GM10266 (cell line): Measurements from ENCODE around the gene ITIH4.

Source experiments
- DNase-seq: peaks from one replicate; pipeline ENCODE4 v3.0.0; 2012; ENCODE audit errors: extremely low spot score
- TF ChIP-seq, protein P1 (sequence below): IDR thresholded peaks from 2 replicates; pipeline ENCODE4 v1.5.1; 2012; ENCODE audit warnings: mild to moderate bottlenecking, low read depth; ENCODE audit not compliant: control insufficient read depth, insufficient read depth; ENCODE audit errors: missing control alignments

ITIH4 gene

GRCh38 chr3:52784021-52784621 is 46.4 kb downstream of the ITIH4 start:
- TF ChIP-seq, protein P1, sequence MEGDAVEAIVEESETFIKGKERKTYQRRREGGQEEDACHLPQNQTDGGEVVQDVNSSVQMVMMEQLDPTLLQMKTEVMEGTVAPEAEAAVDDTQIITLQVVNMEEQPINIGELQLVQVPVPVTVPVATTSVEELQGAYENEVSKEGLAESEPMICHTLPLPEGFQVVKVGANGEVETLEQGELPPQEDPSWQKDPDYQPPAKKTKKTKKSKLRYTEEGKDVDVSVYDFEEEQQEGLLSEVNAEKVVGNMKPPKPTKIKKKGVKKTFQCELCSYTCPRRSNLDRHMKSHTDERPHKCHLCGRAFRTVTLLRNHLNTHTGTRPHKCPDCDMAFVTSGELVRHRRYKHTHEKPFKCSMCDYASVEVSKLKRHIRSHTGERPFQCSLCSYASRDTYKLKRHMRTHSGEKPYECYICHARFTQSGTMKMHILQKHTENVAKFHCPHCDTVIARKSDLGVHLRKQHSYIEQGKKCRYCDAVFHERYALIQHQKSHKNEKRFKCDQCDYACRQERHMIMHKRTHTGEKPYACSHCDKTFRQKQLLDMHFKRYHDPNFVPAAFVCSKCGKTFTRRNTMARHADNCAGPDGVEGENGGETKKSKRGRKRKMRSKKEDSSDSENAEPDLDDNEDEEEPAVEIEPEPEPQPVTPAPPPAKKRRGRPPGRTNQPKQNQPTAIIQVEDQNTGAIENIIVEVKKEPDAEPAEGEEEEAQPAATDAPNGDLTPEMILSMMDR: no peak
- no peak for DNase-seq

- TF ChIP-seq, protein P1: no peak
- no peak for DNase-seq
Observed at GRCh38 chr3:52783211-52783555, 47.3 kb downstream of the ITIH4 start.

- TF ChIP-seq, protein P1: no peak
- DNase-seq: no peak
Observed at GRCh38 chr3:52782412-52783210, 47.9 kb downstream of the ITIH4 start.

- DNase-seq: no peak
- TF ChIP-seq, protein P1: no peak
Observed at GRCh38 chr3:52781741-52782140, 48.7 kb downstream of the ITIH4 start.

- no peak for DNase-seq
- TF ChIP-seq, protein P1: no peak
Observed at GRCh38 chr3:52779837-52780585, 50.5 kb downstream of the ITIH4 start.

DNA sequence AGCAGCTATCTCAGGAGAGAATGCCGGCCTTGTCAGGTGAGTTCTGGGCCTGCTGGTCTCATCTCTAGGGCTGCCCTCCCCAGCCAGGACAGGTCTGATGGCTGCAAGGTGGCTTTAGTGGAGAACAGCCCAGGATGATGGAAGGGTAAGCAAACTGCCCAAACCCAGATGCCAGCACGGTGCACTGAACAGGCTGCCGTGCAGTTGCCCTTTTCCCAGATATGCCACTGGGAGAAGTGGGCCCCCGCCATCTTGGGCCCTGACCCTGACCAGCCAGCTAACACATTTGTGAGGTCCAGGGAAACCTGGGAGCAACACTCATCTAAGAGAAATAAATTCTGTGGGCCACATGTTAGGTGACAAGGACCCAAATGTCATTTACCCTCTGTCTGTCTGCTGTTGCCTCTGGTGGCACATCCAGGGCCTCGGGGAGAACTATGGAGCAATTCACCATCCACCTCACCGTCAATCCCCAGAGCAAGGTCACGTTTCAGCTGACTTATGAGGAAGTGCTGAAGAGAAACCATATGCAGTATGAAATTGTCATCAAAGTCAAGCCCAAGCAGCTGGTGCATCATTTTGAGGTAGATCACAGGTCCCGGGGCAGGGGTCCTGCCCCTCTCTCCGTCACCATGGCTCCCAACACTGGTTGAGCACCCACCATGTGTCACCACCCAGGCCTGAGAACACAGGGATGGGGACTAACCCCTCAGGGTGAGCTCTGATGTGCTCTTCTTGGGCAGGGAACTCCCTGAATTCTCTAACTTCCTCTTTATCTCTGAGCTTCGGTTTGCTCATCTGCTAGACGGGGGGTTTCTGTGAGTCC is 51.2 kb downstream of the ITIH4 start:
- TF ChIP-seq, protein P1: no peak
- DNase-seq: peak; percentile 69
